Effector memory CD4-positive, alpha-beta T cell (primary cell): Measurements from ENCODE around the gene NINJ2.

Experiments used
- DNase-seq, 3 donors: peaks; one replicate each; pipeline ENCODE4 v3.0.0-alpha.2; 2020
- H3K27ac ChIP-seq: 2 replicates; pipeline ENCODE4 v1.7.0; 2013; ENCODE audit warnings: mild to moderate bottlenecking, low read length, moderate library complexity; ENCODE audit not compliant: insufficient read depth, poor library complexity, severe bottlenecking
- H3K27me3 ChIP-seq: replicated peaks from 2 replicates; pipeline ENCODE4 v1.7.0; 2013; ENCODE audit warnings: mild to moderate bottlenecking, low read length; ENCODE audit not compliant: insufficient read depth, control insufficient read depth, poor library complexity, severe bottlenecking
- H3K36me3 ChIP-seq: 2 replicates; pipeline ENCODE4 v1.7.0; 2013; ENCODE audit warnings: mild to moderate bottlenecking, low read length, moderate library complexity; ENCODE audit not compliant: control insufficient read depth, insufficient read depth
- H3K4me1 ChIP-seq: 2 replicates; pipeline ENCODE4 v1.7.0; 2013; ENCODE audit warnings: low read length, mild to moderate bottlenecking; ENCODE audit not compliant: control insufficient read depth, insufficient read depth, poor library complexity, severe bottlenecking
- H3K4me3 ChIP-seq: 2 replicates; pipeline ENCODE4 v1.7.0; 2013; ENCODE audit warnings: low read length, low read depth, mild to moderate bottlenecking; ENCODE audit not compliant: insufficient read depth, poor library complexity, severe bottlenecking
- H3K9me3 ChIP-seq: 2 replicates; pipeline ENCODE4 v1.7.0; 2013; ENCODE audit warnings: mild to moderate bottlenecking, low read length, moderate library complexity; ENCODE audit not compliant: control insufficient read depth

The NINJ2 gene

GRCh38 chr12:619346-619745 lies 43.9 kb downstream of the NINJ2 start:
- DNase-seq, result no peak
- Histone ChIP-seq H3K4me1 (peaks cover 10% of the 10 kb centered on the region), H3K27me3 (no peaks in the 10 kb centered on the region), H3K27ac (no peak overlapping the region), H3K4me3 (no peak overlapping the region), H3K9me3 (no peaks in the 10 kb centered on the region), H3K36me3 (no peaks in the 10 kb centered on the region)

- Histone ChIP-seq H3K27ac (no peak overlapping the region), H3K36me3 (no peaks in the 10 kb centered on the region), H3K27me3 (no peaks in the 10 kb centered on the region), H3K9me3 (no peaks in the 10 kb centered on the region), H3K4me1 (peaks cover 10% of the 10 kb centered on the region), H3K4me3 (no peak overlapping the region)
- no peak for DNase-seq
Observed at GRCh38 chr12:618605-619004, 44.6 kb downstream of the NINJ2 start.

GRCh38 chr12:617304-617915 lies 45.8 kb downstream of the NINJ2 start:
- Histone ChIP-seq H3K4me1 (peaks cover 2% of the 10 kb centered on the region), H3K27me3 (no peaks in the 10 kb centered on the region), H3K4me3 (no peak overlapping the region), H3K36me3 (no peaks in the 10 kb centered on the region), H3K9me3 (no peaks in the 10 kb centered on the region), H3K27ac (no peak overlapping the region)
- no peak for DNase-seq

- Histone ChIP-seq H3K27ac (no peak overlapping the region), H3K9me3 (no peaks in the 10 kb centered on the region), H3K4me1 (no peaks in the 10 kb centered on the region), H3K4me3 (no peak overlapping the region), H3K27me3 (no peaks in the 10 kb centered on the region), H3K36me3 (no peaks in the 10 kb centered on the region)
- no peak for DNase-seq
Observed at GRCh38 chr12:615620-616019, 47.6 kb downstream of the NINJ2 start.

DNA sequence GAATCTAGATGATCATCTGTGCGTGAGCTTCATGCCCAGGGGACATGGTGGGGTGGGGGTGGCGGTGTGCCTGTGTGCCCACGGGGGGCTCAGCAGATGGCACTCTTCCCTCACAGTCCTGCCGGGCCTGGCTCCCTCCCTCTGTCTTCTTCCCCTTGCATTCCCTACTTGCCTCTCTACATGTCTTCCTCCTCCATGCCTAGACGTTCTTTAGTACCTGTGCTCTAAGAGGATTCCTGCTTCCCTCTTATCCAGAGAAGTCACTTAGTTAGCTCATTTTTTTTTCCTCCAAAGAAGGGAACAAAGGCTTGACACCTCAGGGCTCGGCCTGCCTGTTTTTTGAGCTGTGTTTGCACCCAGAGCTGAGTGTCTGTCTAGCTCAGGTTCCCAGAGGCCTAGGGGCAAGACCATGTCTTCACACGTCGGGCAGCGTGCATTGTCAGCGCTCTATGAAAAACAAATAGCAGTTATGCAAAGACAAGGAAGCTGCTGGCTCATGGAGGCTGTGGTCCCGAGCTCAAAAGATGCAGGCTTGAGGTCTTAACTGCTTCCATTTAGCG lies 48.8 kb downstream of the NINJ2 start:
- Histone ChIP-seq H3K27me3 (no peaks in the 10 kb centered on the region), H3K4me1 (peaks cover 7% of the 10 kb centered on the region), H3K4me3 (no peak overlapping the region), H3K9me3 (no peaks in the 10 kb centered on the region), H3K27ac (no peak overlapping the region), H3K36me3 (no peaks in the 10 kb centered on the region)
- DNase-seq, result no peak

DNA sequence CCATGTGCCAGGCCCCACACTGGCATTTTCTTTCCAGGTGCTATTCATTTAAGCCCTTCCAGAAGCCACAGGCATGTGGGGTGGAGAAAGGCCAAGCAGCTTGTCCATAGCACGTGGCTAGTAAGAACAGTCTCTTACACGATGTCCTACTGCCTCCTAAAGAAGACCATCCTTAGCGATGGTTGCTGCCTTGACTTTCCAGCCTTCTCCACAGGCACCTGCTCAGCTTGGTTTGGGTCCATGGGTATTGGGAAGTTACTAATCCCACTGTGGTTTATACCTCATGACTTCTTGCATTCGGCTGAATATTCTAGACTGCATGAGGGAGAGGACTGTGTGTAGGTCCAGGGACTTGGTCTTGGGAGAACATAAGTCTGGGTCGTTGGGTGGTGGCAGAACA lies 49.2 kb downstream of the NINJ2 start:
- DNase-seq, result no peak
- Histone ChIP-seq H3K27me3 (no peaks in the 10 kb centered on the region), H3K9me3 (no peaks in the 10 kb centered on the region), H3K36me3 (no peaks in the 10 kb centered on the region), H3K4me1 (peaks cover 7% of the 10 kb centered on the region), H3K27ac (no peak overlapping the region), H3K4me3 (no peak overlapping the region)

GRCh38 chr12:612886-613285 lies 50.4 kb downstream of the NINJ2 start:
- peaks cover 7% of the 10 kb centered on the region for H3K4me1 ChIP-seq
- no peak for DNase-seq
- H3K9me3 ChIP-seq, result no peaks in the 10 kb centered on the region
- no peak overlapping the region for H3K4me3 ChIP-seq
- H3K27me3 ChIP-seq, result no peaks in the 10 kb centered on the region
- no peak overlapping the region for H3K27ac ChIP-seq
- no peaks in the 10 kb centered on the region for H3K36me3 ChIP-seq

DNA sequence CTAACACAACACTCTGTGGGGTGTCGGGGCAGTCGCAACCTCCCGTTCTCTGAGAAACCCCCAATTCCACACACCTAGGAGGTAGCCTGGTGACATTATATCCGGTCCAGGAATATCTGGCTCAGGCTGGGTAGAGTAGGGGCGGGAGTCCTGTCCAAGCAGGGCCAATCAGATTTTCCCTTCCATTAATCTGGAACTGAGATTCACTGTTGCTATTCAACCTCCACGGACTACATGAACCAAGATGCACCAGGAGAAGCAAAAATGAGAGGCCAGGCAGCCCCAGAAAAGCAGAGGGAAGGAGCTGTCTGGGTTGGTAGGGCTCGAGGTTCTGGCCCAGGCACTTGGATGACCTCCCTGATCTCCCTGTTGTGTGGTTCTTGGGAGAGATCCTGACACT lies 51.0 kb downstream of the NINJ2 start:
- Histone ChIP-seq H3K27ac (no peak overlapping the region), H3K4me3 (no peak overlapping the region), H3K36me3 (no peaks in the 10 kb centered on the region), H3K4me1 (peaks cover 7% of the 10 kb centered on the region), H3K27me3 (no peaks in the 10 kb centered on the region), H3K9me3 (no peaks in the 10 kb centered on the region)
- no peak for DNase-seq

GRCh38 chr12:611721-612120 lies 51.5 kb downstream of the NINJ2 start:
- Histone ChIP-seq H3K4me1 (peaks cover 7% of the 10 kb centered on the region), H3K27ac (no peak overlapping the region), H3K4me3 (no peak overlapping the region), H3K36me3 (no peaks in the 10 kb centered on the region), H3K27me3 (no peaks in the 10 kb centered on the region), H3K9me3 (no peaks in the 10 kb centered on the region)
- no peak for DNase-seq

GRCh38 chr12:608921-609320 lies 54.3 kb downstream of the NINJ2 start:
- Histone ChIP-seq H3K27ac (no peak overlapping the region), H3K9me3 (no peaks in the 10 kb centered on the region), H3K27me3 (no peaks in the 10 kb centered on the region), H3K4me1 (peaks cover 7% of the 10 kb centered on the region), H3K4me3 (no peak overlapping the region), H3K36me3 (no peaks in the 10 kb centered on the region)
- no peak for DNase-seq
